NT2/D1 (cell line): ENCODE data around the gene PAK5.

Experiments used
- DNase-seq: peaks from one replicate; pipeline ENCODE4 v3.0.0-alpha.2; 2011; ENCODE audit warnings: low read depth, low spot score
- H3K27me3 ChIP-seq: 2 replicates; pipeline ENCODE4 v1.6.0; 2011; ENCODE audit warnings: mild to moderate bottlenecking; ENCODE audit not compliant: insufficient read length, insufficient read depth
- H3K36me3 ChIP-seq: 2 replicates; pipeline ENCODE4 v1.6.1; 2011; ENCODE audit warnings: mild to moderate bottlenecking, low read length, mixed read lengths; ENCODE audit not compliant: insufficient read depth, insufficient read length
- H3K4me1 ChIP-seq: 2 replicates; pipeline ENCODE4 v1.5.1; 2011; ENCODE audit not compliant: insufficient read depth, insufficient read length
- H3K4me3 ChIP-seq: 2 replicates; pipeline ENCODE4 v1.5.1; 2011; ENCODE audit warnings: low read depth; ENCODE audit not compliant: insufficient read length
- H3K9ac ChIP-seq: 2 replicates; pipeline ENCODE4 v1.6.0; 2011; ENCODE audit warnings: low read depth; ENCODE audit not compliant: insufficient read length
- H3K9me3 ChIP-seq: 2 replicates; pipeline ENCODE4 v1.5.1; 2011; ENCODE audit warnings: mild to moderate bottlenecking, low read length; ENCODE audit not compliant: insufficient read depth
- SUZ12 ChIP-seq: IDR thresholded peaks from 2 replicates; pipeline ENCODE4 v1.6.1; 2011; ENCODE audit not compliant: insufficient read length, insufficient read depth; ENCODE audit errors: extremely low read depth
- YY1 ChIP-seq: IDR thresholded peaks from 2 replicates; pipeline ENCODE4 v1.6.1; 2011; ENCODE audit not compliant: insufficient read length, insufficient read depth
- ZNF274 ChIP-seq: IDR thresholded peaks from 2 replicates; pipeline ENCODE4 v1.6.1; 2011; ENCODE audit warnings: mild to moderate bottlenecking, low read depth, low read length

The PAK5 gene

GRCh38 chr20:9491324-9491723, 347.6 kb downstream of the PAK5 start:
- Histone ChIP-seq H3K4me3 (no peak overlapping the region), H3K4me1 (no peaks in the 10 kb centered on the region), H3K9ac (no peak overlapping the region), H3K36me3 (no peaks in the 10 kb centered on the region), H3K9me3 (no peaks in the 10 kb centered on the region), H3K27me3 (no peaks in the 10 kb centered on the region)
- TF ChIP-seq ZNF274 (no peak), YY1 (no peak), SUZ12 (no peak)
- DNase-seq, result no peak

- no peaks in the 10 kb centered on the region for H3K36me3 ChIP-seq
- H3K9ac ChIP-seq, result no peak overlapping the region
- no peaks in the 10 kb centered on the region for H3K27me3 ChIP-seq
- TF ChIP-seq ZNF274, result no peak
- TF ChIP-seq SUZ12, result no peak
- TF ChIP-seq YY1, result no peak
- H3K9me3 ChIP-seq, result no peaks in the 10 kb centered on the region
- H3K4me3 ChIP-seq, result no peak overlapping the region
- no peak for DNase-seq
- H3K4me1 ChIP-seq, result no peaks in the 10 kb centered on the region
These were observed 348.2 kb downstream of the PAK5 start for GRCh38 chr20:9490631-9491030.

GRCh38 chr20:9490161-9490560, 348.7 kb downstream of the PAK5 start:
- Histone ChIP-seq H3K36me3 (no peaks in the 10 kb centered on the region), H3K4me1 (no peaks in the 10 kb centered on the region), H3K4me3 (no peak overlapping the region), H3K9ac (no peak overlapping the region), H3K27me3 (no peaks in the 10 kb centered on the region), H3K9me3 (no peaks in the 10 kb centered on the region)
- no peak for TF ChIP-seq ZNF274
- TF ChIP-seq YY1, result no peak
- TF ChIP-seq SUZ12, result no peak
- DNase-seq, result no peak

GRCh38 chr20:9488063-9488462, 350.8 kb downstream of the PAK5 start:
- H3K9ac ChIP-seq, result no peak overlapping the region
- DNase-seq, result no peak
- no peaks in the 10 kb centered on the region for H3K27me3 ChIP-seq
- H3K36me3 ChIP-seq, result no peaks in the 10 kb centered on the region
- H3K9me3 ChIP-seq, result no peaks in the 10 kb centered on the region
- H3K4me3 ChIP-seq, result no peak overlapping the region
- H3K4me1 ChIP-seq, result no peaks in the 10 kb centered on the region
- TF ChIP-seq SUZ12, result no peak
- no peak for TF ChIP-seq ZNF274
- no peak for TF ChIP-seq YY1
